Thoracic aorta (tissue), 2 donors: Measurements from ENCODE around the gene CASP8. TPM values are rescaled to one million over a fixed set of nuclear protein-coding genes. Genes with fewer than 3 reads are reported as not detected.

ENCODE experiments used
- ATAC-seq: fragments of 150-250 bp; one replicate; pipeline ENCODE4 v1.8.0; 2017; ENCODE audit warnings: low read depth; ENCODE audit not compliant: insufficient number of reproducible peaks, low FRiP score
- DNase-seq: peaks from one replicate; pipeline ENCODE4 v3.0.0-alpha.2; 2020; ENCODE audit warnings: low spot score
- H3K27ac ChIP-seq, 2 donors: fragments of 200-600 bp; sonication (generic); 1 replicate in 1 of 2; 2 replicates in 1 of 2; pipeline ENCODE4 v1.5.1; 2016; ENCODE audit warnings: mild to moderate bottlenecking in 2 of 2, moderate library complexity in 2 of 2
- H3K27me3 ChIP-seq: fragments of 200-600 bp; sonication (generic); replicated peaks from 2 replicates; pipeline ENCODE4 v1.6.0; 2016; ENCODE audit warnings: mild to moderate bottlenecking; ENCODE audit not compliant: insufficient read depth
- H3K36me3 ChIP-seq: fragments of 200-600 bp; sonication (generic); one replicate; pipeline ENCODE4 v1.5.1; 2016
- H3K4me1 ChIP-seq, 2 donors: fragments of 200-600 bp; sonication (generic); 1 replicate in 1 of 2; 2 replicates in 1 of 2; pipeline versions ENCODE4 v1.5.1 to v1.6.0; 2016; ENCODE audit warnings: low read depth in 2 of 2, mild to moderate bottlenecking in 1 of 2; ENCODE audit not compliant: control insufficient read depth in 1 of 2
- H3K4me3 ChIP-seq: fragments of 200-600 bp; sonication (generic); 2 replicates; pipeline ENCODE4 v1.5.1; 2016; ENCODE audit warnings: mild to moderate bottlenecking
- H3K9me3 ChIP-seq: fragments of 200-600 bp; sonication (generic); 2 replicates; pipeline ENCODE4 v1.5.1; 2016
- CTCF ChIP-seq: fragments of 200-600 bp; sonication (generic); IDR thresholded peaks from one replicate; pipeline ENCODE4 v1.5.1; 2019; ENCODE audit warnings: antibody characterized with exemption
- total RNA-seq, 2 donors: library from RNA; depleted of rRNA; stranded (reverse); fragments of >200 nt; gene quantifications; one replicate each; pipeline versions ENCODE4 v1.1.0 to v1.2.3, GENCODE V29; 2016

The CASP8 gene
- total RNA-seq, 2 donors from 2014 or later: 11.5 to 14.6 TPM

GRCh38 chr2:201271917-201272316 lies 11.6 kb downstream of the CASP8 start:
- Histone ChIP-seq H3K9me3 (no peaks in the 10 kb centered on the region), H3K4me1 (no peaks in the 10 kb centered on the region), H3K36me3 (peaks cover 3% of the 10 kb centered on the region), H3K4me3 (no peak overlapping the region), H3K27ac (no peak overlapping the region), H3K27me3 (no peaks in the 10 kb centered on the region)
- ATAC-seq (no peak), DNase-seq (no peak)
- no peak for TF ChIP-seq CTCF

- Histone ChIP-seq H3K27me3 (no peaks in the 10 kb centered on the region), H3K4me3 (no peak overlapping the region), H3K9me3 (no peaks in the 10 kb centered on the region), H3K4me1 (no peaks in the 10 kb centered on the region), H3K27ac (no peak overlapping the region), H3K36me3 (peaks cover 3% of the 10 kb centered on the region)
- no peak for TF ChIP-seq CTCF
- DNase-seq (no peak), ATAC-seq (no peak)
Observed at GRCh38 chr2:201273330-201273983, 13.1 kb downstream of the CASP8 start.

- H3K4me1 ChIP-seq: peaks cover 0 to 7% of the 10 kb centered on the region in 2 donors
- ATAC-seq (no peak), DNase-seq (no peak)
- no peak overlapping the region for H3K27ac ChIP-seq
- no peaks in the 10 kb centered on the region for H3K36me3 ChIP-seq
- no peak overlapping the region for H3K4me3 ChIP-seq
- no peaks in the 10 kb centered on the region for H3K27me3 ChIP-seq
- no peak for TF ChIP-seq CTCF
- no peaks in the 10 kb centered on the region for H3K9me3 ChIP-seq
Observed at GRCh38 chr2:201275069-201275468, 14.7 kb downstream of the CASP8 start.

GRCh38 chr2:201275990-201276389 lies 15.7 kb downstream of the CASP8 start:
- Histone ChIP-seq H3K4me1 (peaks cover 0 to 16% of the 10 kb centered on the region in 2 donors), H3K9me3 (no peaks in the 10 kb centered on the region), H3K27ac (no peak overlapping the region), H3K4me3 (no peak overlapping the region), H3K27me3 (no peaks in the 10 kb centered on the region), H3K36me3 (no peaks in the 10 kb centered on the region)
- ATAC-seq (no peak), DNase-seq (no peak)
- TF ChIP-seq CTCF: no peak

GRCh38 chr2:201276511-201276910 lies 16.2 kb downstream of the CASP8 start:
- DNase-seq: no peak
- Histone ChIP-seq H3K36me3 (no peaks in the 10 kb centered on the region), H3K27ac (no peak overlapping the region), H3K27me3 (no peaks in the 10 kb centered on the region), H3K4me3 (no peak overlapping the region), H3K4me1 (peaks cover 0 to 17% of the 10 kb centered on the region in 2 donors), H3K9me3 (no peaks in the 10 kb centered on the region)
- ATAC-seq: no peak
- no peak for TF ChIP-seq CTCF
